ENCODE data around the gene CSMD2.

DNA sequence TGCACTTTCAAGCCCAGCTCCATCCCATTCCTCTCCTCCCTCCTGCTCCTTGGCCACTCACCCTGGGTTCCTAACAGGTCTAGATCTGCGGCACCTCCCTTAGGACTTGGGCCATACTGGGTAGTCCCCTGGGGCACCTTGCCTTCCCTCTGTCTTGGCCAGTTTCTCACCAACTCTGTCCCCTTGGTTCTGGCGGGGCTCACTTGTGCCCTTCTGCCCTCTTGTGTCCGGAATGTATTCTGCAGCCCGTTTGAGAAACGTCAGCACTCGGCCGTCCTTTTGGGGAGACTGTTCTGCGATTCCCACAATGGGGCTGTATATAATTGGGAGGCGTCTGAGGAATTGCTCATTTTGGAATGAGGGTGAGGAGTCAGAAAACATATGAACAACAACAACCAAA is 530.2 kb downstream of the CSMD2 start:
- TF ChIP-seq TAF1 (IDR thresholded peaks at IDR 0.05; ENCODE audit: borderline replicate concordance, low read depth, low read length), result no peak
- no peak for TF ChIP-seq POLR2A (IDR thresholded peaks at IDR 0.05; ENCODE audit: low read depth, low read length)
- TF ChIP-seq POLR2AphosphoS5 (IDR thresholded peaks at IDR 0.05; ENCODE audit: low read depth, low read length), result no peak

Measured in GM12892 (cell line).